Measurements from ENCODE around the gene NYAP2.
A peak's percentile ranks its signal among the peaks of the same experiment; 100 is the strongest.

Gene NYAP2

DNA sequence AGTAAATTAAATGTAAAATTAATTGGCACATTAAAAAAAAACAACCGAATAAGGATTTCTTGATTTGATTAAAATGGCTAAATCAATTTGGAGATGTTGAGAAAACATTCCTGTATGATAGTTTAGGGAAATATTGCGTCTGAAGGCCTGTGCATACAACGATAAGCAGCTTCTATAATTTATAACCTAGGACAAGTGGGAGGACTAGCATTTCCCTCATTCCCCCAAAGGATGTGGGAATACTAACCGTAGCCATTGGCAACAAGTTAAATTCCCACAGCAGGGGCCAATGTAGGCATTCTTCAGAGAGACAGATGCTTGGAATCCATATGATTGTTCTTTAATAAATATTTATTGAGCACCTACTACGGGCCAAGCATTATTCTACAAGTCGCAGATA lies 134.5 kb downstream of the NYAP2 start:
- no peak overlapping the region for H3K4ac ChIP-seq (ENCODE audit: low read depth, low read length)
- no peak overlapping the region for H4K12ac ChIP-seq (ENCODE audit: low read depth, low read length)
- no peak for DNase-seq
- H3K4me2 ChIP-seq (ENCODE audit: low read length), result no peak overlapping the region
- H2AFZ ChIP-seq (ENCODE audit: insufficient read depth, low read length, poor library complexity), result no peak overlapping the region
- no peak overlapping the region for H4K91ac ChIP-seq (ENCODE audit: low read depth, low read length)
- no peak overlapping the region for H3K9ac ChIP-seq (ENCODE audit: low read length)
- no peak overlapping the region for H2BK120ac ChIP-seq (ENCODE audit: insufficient read depth, low read length, poor library complexity)
- H2BK5ac ChIP-seq (ENCODE audit: low read depth, low read length, poor library complexity), result no peak overlapping the region
- H3K9me3 ChIP-seq (ENCODE audit: insufficient read depth, low read depth, low read length), result no peaks in the 10 kb centered on the region
- H3K23ac ChIP-seq (ENCODE audit: low read length), result no peak overlapping the region
- no peak overlapping the region for H2AK5ac ChIP-seq (ENCODE audit: low read length)
- no peaks in the 10 kb centered on the region for H3K79me2 ChIP-seq (ENCODE audit: control insufficient read depth, insufficient read depth, low read length, poor library complexity)
- WGBS (ENCODE audit: extremely low coverage, insufficient coverage, insufficient read length), result no CpG with 5 or more reads among the region's 6 CpGs
- H3K27ac ChIP-seq (ENCODE audit: low read depth, low read length), result no peak overlapping the region
- H3K27me3 ChIP-seq (ENCODE audit: insufficient read depth, low read length), result no peaks in the 10 kb centered on the region
- H3K36me3 ChIP-seq (ENCODE audit: control insufficient read depth in 1 of 2, insufficient read depth in 2 of 2, low read length in 2 of 2), result no peaks in the 10 kb centered on the region
- H3K4me1 ChIP-seq (ENCODE audit: control insufficient read depth in 1 of 2, insufficient read depth in 2 of 2, low read length in 2 of 2), result peaks cover 0 to 2% of the 10 kb centered on the region in 2 experiments
- no peak overlapping the region for H2BK12ac ChIP-seq (ENCODE audit: low read length)
- H3K14ac ChIP-seq (ENCODE audit: low read length), result no peak overlapping the region
- no peak overlapping the region for H3K4me3 ChIP-seq (ENCODE audit: low read depth, low read length)
- H4K8ac ChIP-seq (ENCODE audit: low read depth, low read length), result no peak overlapping the region
- no peak overlapping the region for H3K18ac ChIP-seq (ENCODE audit: low read length)
- no peaks in the 10 kb centered on the region for H3K79me1 ChIP-seq (ENCODE audit: low read length)

DNA sequence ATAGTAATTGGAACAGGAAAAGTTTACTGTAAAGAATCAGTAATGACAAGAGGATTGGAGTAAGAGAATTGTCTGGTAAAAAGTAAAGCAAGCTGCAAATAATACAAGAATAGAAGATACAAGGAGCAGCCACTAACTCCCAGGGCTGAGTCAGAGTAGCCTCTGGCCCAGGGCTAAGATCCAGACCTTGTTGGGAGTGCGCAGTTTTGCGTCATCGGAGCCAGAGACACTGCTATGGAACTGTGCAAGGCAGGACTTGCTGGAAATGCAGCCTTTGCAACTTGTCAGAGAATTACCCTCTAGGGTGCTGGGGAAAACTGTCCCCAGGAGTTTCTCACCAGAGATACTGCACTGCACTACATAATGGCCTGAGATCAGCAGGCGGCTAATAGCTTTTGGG lies 135.2 kb downstream of the NYAP2 start:
- no peak overlapping the region for H3K9ac ChIP-seq (ENCODE audit: low read length)
- no peak overlapping the region for H3K23ac ChIP-seq (ENCODE audit: low read length)
- no peak overlapping the region for H3K27ac ChIP-seq (ENCODE audit: low read depth, low read length)
- H3K79me2 ChIP-seq (ENCODE audit: control insufficient read depth, insufficient read depth, low read length, poor library complexity), result no peaks in the 10 kb centered on the region
- H4K12ac ChIP-seq (ENCODE audit: low read depth, low read length), result no peak overlapping the region
- H2AK5ac ChIP-seq (ENCODE audit: low read length), result no peak overlapping the region
- H3K18ac ChIP-seq (ENCODE audit: low read length), result no peak overlapping the region
- H2AFZ ChIP-seq (ENCODE audit: insufficient read depth, low read length, poor library complexity), result no peak overlapping the region
- no peak overlapping the region for H2BK5ac ChIP-seq (ENCODE audit: low read depth, low read length, poor library complexity)
- no peak overlapping the region for H3K4me3 ChIP-seq (ENCODE audit: low read depth, low read length)
- no peak overlapping the region for H4K8ac ChIP-seq (ENCODE audit: low read depth, low read length)
- no peaks in the 10 kb centered on the region for H3K27me3 ChIP-seq (ENCODE audit: insufficient read depth, low read length)
- no peak overlapping the region for H2BK12ac ChIP-seq (ENCODE audit: low read length)
- H3K9me3 ChIP-seq (ENCODE audit: insufficient read depth, low read depth, low read length), result no peaks in the 10 kb centered on the region
- no peak overlapping the region for H3K4ac ChIP-seq (ENCODE audit: low read depth, low read length)
- peaks cover 0 to 2% of the 10 kb centered on the region in 2 experiments for H3K4me1 ChIP-seq (ENCODE audit: control insufficient read depth in 1 of 2, insufficient read depth in 2 of 2, low read length in 2 of 2)
- H4K91ac ChIP-seq (ENCODE audit: low read depth, low read length), result no peak overlapping the region
- DNase-seq, result peak; percentile 18 to 49
- H2BK120ac ChIP-seq (ENCODE audit: insufficient read depth, low read length, poor library complexity), result no peak overlapping the region
- no peaks in the 10 kb centered on the region for H3K79me1 ChIP-seq (ENCODE audit: low read length)
- H3K36me3 ChIP-seq (ENCODE audit: control insufficient read depth in 1 of 2, insufficient read depth in 2 of 2, low read length in 2 of 2), result no peaks in the 10 kb centered on the region
- no peak overlapping the region for H3K14ac ChIP-seq (ENCODE audit: low read length)
- no CpG with 5 or more reads among the region's 4 CpGs for WGBS (ENCODE audit: extremely low coverage, insufficient coverage, insufficient read length)
- H3K4me2 ChIP-seq (ENCODE audit: low read length), result no peak overlapping the region

DNA sequence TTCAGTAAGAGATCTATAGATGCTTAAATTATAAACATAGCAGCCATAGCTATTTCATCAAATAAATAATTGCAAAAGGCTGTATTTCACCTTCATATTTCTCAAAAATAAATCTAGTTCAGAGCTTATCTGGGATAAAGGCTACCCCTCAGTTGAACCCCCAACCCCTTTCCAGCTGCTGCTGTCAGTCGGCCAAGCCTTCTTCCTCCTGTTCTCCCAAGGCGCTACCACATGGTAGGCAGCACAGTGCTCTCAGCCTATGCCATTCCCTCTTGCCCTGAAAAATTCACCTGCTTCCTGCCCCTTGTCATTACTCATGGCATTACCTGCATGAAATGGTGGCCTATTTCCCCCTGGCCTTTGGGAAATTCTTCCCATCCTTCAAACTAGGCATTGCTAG lies 136.5 kb downstream of the NYAP2 start:
- no peak for DNase-seq
- H3K9ac ChIP-seq (ENCODE audit: low read length), result no peak overlapping the region
- H3K9me3 ChIP-seq (ENCODE audit: insufficient read depth, low read depth, low read length), result no peaks in the 10 kb centered on the region
- H2BK120ac ChIP-seq (ENCODE audit: insufficient read depth, low read length, poor library complexity), result no peak overlapping the region
- no peak overlapping the region for H2BK12ac ChIP-seq (ENCODE audit: low read length)
- H3K14ac ChIP-seq (ENCODE audit: low read length), result no peak overlapping the region
- H3K4me1 ChIP-seq (ENCODE audit: control insufficient read depth in 1 of 2, insufficient read depth in 2 of 2, low read length in 2 of 2), result peaks cover 0 to 2% of the 10 kb centered on the region in 2 experiments
- no peak overlapping the region for H4K91ac ChIP-seq (ENCODE audit: low read depth, low read length)
- H3K4me2 ChIP-seq (ENCODE audit: low read length), result no peak overlapping the region
- no peaks in the 10 kb centered on the region for H3K79me2 ChIP-seq (ENCODE audit: control insufficient read depth, insufficient read depth, low read length, poor library complexity)
- H2AK5ac ChIP-seq (ENCODE audit: low read length), result no peak overlapping the region
- H3K23ac ChIP-seq (ENCODE audit: low read length), result peak overlapping the region; percentile 3
- no peak overlapping the region for H2AFZ ChIP-seq (ENCODE audit: insufficient read depth, low read length, poor library complexity)
- no peak overlapping the region for H4K12ac ChIP-seq (ENCODE audit: low read depth, low read length)
- no peak overlapping the region for H3K27ac ChIP-seq (ENCODE audit: low read depth, low read length)
- no peak overlapping the region for H3K4ac ChIP-seq (ENCODE audit: low read depth, low read length)
- no peaks in the 10 kb centered on the region for H3K36me3 ChIP-seq (ENCODE audit: control insufficient read depth in 1 of 2, insufficient read depth in 2 of 2, low read length in 2 of 2)
- no peak overlapping the region for H3K18ac ChIP-seq (ENCODE audit: low read length)
- no peak overlapping the region for H2BK5ac ChIP-seq (ENCODE audit: low read depth, low read length, poor library complexity)
- WGBS (ENCODE audit: extremely low coverage, insufficient coverage, insufficient read length), result no CpG with 5 or more reads among the region's 2 CpGs
- no peaks in the 10 kb centered on the region for H3K27me3 ChIP-seq (ENCODE audit: insufficient read depth, low read length)
- H3K4me3 ChIP-seq (ENCODE audit: low read depth, low read length), result no peak overlapping the region
- H3K79me1 ChIP-seq (ENCODE audit: low read length), result no peaks in the 10 kb centered on the region
- no peak overlapping the region for H4K8ac ChIP-seq (ENCODE audit: low read depth, low read length)

DNA sequence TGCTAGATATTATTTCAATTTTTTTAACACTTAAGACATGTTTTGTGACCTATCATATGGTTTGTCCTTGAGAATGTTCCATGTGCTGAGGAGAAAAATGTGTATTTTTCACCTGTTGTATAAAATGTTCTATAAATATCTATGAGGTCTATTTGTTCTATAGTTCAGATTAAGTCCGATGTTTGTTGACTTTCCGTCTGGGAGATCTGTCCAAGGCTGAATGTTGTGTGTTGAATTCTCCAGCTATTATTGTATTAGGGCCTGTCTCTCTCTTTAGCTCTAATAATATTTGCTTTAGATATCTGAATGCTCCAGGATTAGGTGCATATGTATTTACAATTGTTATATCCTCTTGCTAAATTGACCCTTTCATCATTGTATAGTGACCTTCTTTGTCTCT lies 144.1 kb downstream of the NYAP2 start:
- no peak overlapping the region for H3K27ac ChIP-seq (ENCODE audit: low read depth, low read length)
- no peak overlapping the region for H3K9ac ChIP-seq (ENCODE audit: low read length)
- H3K79me1 ChIP-seq (ENCODE audit: low read length), result no peaks in the 10 kb centered on the region
- H2BK120ac ChIP-seq (ENCODE audit: insufficient read depth, low read length, poor library complexity), result no peak overlapping the region
- no peak overlapping the region for H2AK5ac ChIP-seq (ENCODE audit: low read length)
- no peak overlapping the region for H3K18ac ChIP-seq (ENCODE audit: low read length)
- no peak overlapping the region for H3K4ac ChIP-seq (ENCODE audit: low read depth, low read length)
- no peaks in the 10 kb centered on the region for H3K79me2 ChIP-seq (ENCODE audit: control insufficient read depth, insufficient read depth, low read length, poor library complexity)
- no peak overlapping the region for H4K12ac ChIP-seq (ENCODE audit: low read depth, low read length)
- no peak overlapping the region for H4K91ac ChIP-seq (ENCODE audit: low read depth, low read length)
- H2AFZ ChIP-seq (ENCODE audit: insufficient read depth, low read length, poor library complexity), result no peak overlapping the region
- H2BK12ac ChIP-seq (ENCODE audit: low read length), result no peak overlapping the region
- no peak overlapping the region for H3K4me3 ChIP-seq (ENCODE audit: low read depth, low read length)
- no peaks in the 10 kb centered on the region for H3K4me1 ChIP-seq (ENCODE audit: control insufficient read depth in 1 of 2, insufficient read depth in 2 of 2, low read length in 2 of 2)
- H2BK5ac ChIP-seq (ENCODE audit: low read depth, low read length, poor library complexity), result no peak overlapping the region
- H4K8ac ChIP-seq (ENCODE audit: low read depth, low read length), result no peak overlapping the region
- H3K9me3 ChIP-seq (ENCODE audit: insufficient read depth, low read depth, low read length), result no peaks in the 10 kb centered on the region
- no peak overlapping the region for H3K14ac ChIP-seq (ENCODE audit: low read length)
- no peak overlapping the region for H3K4me2 ChIP-seq (ENCODE audit: low read length)
- no peak for DNase-seq
- no peak overlapping the region for H3K23ac ChIP-seq (ENCODE audit: low read length)
- no peaks in the 10 kb centered on the region for H3K36me3 ChIP-seq (ENCODE audit: control insufficient read depth in 1 of 2, insufficient read depth in 2 of 2, low read length in 2 of 2)
- no CpG with 5 or more reads among the region's 2 CpGs for WGBS (ENCODE audit: extremely low coverage, insufficient coverage, insufficient read length)
- H3K27me3 ChIP-seq (ENCODE audit: insufficient read depth, low read length), result no peaks in the 10 kb centered on the region
